NCI-H2196 (cell line): ENCODE results near the gene ZC2HC1B.
"Not testable (repeated sequence)": the region's sequence is repeated elsewhere in the genome, so short reads cannot be mapped to it uniquely, and the experiment has no call there.

Source experiments
- DNase-seq: peaks from one replicate; lab custom pipeline; 2025; ENCODE audit not compliant: unreplicated experiment; lab: John Stamatoyannopoulos, UW

ZC2HC1B gene

DNA sequence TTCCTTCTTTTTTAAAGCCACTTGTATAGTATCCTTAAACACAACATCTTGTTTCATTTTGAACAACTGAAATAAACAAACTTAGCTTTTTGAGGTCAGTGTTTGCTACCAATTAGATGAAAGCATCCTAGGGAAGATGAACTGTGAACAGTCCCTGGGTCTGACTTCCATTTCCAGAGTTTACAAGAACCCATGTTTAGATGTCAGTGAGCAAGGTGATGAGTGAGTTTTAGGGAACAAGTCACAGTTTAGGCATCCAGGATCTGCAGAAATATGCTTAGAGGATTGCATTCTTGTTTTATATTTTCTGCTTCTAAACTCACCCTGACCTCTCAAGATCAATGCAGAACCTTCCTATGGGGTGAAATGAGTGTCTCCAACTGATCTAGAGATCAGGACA is 3.0 kb downstream of the ZC2HC1B start:
- no peak for DNase-seq

DNA sequence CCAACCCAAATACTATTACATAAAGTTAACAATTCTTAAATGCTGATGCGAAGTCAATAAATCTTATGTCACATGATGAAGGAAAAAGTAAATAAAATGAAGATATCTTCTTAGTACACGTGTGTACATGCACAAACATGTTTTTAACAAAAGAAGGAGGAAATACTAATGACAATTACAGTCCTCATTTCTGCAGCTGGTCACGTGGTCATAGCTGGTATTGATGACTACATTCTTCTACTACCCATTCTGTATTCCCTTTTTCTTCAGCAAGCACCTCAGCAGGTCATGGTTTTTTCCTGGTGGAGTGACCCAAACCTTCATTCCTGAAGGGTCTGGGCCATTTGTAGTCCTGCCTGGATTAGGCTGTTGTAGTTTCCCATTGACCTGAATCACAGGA is 4.5 kb downstream of the ZC2HC1B start:
- DNase-seq, result not testable (repeated sequence)

DNA sequence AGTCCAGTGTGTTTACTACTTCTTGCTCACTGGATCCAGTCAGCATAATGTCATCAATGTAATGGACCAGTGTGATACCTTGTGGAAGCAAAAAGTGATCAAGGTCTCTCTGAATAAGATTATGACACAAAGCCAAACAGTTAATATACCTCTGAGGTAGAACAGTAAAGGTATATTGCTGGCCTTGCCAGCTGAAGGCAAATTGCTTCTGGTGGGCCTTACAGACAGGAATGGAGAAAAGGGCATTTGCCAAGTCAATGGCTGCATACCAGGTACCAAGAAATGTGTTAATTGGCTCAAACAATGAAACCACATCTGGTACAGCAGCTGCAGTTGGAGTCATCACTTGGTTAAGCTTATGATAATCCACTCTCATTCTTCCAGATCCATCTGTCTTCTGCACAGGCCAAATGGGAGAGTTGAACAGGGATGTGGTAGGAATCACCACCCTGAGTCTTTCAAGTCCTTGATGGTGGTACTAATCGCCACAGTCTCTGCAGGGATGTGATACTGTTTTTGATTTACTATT is 7.0 kb downstream of the ZC2HC1B start:
- DNase-seq, result not testable (repeated sequence)

DNA sequence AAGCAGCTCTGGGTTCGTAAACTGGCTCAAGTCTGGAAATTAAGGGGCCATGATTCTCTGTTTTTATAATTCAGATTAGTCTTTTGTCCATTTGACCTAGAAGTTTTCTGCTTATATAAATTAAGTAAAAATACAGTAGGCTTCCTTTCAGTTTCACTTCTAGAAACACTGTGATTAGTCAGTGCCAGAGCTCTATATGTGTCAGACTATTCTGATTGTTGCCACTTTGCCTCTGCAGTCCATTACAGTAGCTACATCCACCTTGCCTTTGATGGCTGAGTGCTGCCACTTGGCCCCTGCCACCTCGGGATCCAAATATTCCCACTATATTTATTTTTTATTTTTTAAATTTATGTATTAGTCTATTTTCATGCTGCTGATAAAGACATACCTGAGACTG is 7.9 kb downstream of the ZC2HC1B start:
- DNase-seq, result no peak

DNA sequence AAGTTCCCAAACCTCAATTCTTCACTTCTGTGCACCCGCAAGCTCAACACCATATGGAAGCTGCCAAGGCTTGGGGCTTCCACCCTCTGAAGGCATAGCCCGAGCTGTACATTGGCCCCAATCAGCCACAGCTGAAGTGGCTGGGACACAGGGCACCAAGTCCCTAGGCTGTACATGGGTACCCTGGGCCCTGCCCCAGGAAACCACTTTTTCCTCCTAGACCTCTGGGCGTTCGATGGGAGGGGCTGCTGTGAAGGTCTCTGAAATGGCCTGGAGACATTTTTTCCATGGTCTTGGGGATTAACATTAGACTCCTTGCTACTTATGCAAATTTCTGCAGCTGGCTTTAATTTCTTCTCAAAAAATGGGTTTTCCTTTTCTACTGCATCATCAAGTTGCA is 9.3 kb downstream of the ZC2HC1B start:
- not testable (repeated sequence) for DNase-seq

DNA sequence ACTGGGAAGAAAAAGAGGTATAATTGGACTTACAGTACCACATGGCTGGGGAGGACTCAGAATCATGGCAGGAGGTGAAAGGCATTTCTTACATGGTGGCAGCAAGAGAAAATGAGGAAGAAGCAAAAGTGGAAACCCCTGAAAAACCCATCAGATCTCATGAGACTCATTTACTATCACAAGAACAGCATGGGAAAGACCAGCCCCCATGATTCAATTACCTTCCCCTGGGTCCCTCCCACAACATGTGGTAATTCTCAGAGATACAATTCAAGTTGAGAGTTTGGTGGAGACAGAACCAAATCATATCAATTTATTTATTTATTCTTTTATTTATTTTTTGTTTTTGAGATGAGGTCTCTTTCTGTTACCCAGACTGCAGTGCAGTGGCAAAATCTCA is 10.2 kb downstream of the ZC2HC1B start:
- not testable (repeated sequence) for DNase-seq

DNA sequence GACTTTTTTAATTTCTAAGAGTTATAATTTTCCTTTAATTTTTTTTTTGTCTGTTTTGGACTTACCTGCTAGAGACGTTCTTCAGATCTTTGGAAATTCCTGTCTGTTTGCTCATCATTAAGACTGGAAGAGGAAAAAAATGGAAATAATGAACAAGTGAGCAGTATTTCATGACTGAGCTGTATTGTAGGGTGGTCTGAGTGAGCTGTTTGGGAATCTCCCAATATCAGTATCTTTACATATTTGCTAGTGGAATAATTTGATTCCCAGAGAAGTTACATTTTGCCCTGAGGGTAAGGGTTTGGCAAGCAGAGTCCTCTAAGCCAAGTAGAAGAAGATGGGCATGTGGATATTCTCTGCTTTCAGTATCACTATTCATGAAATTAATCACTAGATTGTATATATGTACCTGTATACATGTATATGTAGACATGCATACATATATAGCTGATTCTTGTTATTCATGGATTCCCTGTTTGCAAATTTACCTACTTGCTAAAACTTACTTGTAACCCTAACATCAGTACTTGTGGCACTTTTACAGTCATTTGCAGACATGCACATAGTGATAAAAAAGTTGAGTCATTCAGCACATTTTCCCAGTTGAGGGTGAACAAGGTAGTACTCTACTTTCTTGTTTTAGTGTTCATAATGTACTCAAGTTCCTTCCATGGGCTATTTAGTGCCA is 13.5 kb downstream of the ZC2HC1B start:
- no peak for DNase-seq

DNA sequence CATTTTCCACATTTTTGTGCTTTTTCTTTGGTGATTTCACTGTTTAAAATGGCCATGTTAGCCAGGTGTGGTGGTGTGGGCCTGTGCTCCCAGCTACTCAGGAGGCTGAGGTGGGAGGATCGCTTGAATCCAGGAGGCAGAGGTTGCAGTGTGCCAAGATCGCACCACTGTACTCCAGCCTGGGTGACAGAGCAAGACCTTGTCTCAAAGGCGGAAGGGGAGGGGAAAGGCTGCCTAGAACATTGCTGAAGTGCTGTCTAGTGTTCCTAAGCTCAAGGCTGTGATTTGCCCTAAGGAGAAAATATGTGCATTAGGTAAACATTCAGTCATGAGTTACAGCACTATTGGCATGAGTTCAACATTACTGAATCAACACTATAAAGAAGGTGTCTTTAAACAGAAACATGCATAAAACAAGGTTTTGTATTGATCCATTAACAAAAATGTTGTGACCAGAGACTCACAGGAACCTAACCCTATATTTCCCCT is 14.0 kb downstream of the ZC2HC1B start:
- no peak for DNase-seq

DNA sequence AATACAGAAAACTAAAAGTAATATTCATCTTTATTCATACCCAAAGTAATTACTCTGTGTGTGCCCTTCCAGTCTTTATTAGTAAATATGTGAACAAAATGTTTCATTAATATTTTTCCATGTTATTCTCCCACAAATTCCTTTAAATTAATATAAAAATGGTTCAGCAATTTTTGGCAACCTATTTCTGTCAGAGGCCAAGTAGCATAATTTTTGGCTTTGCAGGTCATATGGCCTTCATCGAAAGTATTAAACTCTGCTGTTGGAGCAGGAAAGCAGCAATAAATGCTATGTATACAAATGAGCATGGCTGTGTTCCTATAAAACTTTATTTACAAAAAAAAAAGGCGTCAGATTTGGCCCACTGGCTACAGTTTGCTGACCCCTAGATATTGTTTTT is 16.1 kb downstream of the ZC2HC1B start:
- no peak for DNase-seq

DNA sequence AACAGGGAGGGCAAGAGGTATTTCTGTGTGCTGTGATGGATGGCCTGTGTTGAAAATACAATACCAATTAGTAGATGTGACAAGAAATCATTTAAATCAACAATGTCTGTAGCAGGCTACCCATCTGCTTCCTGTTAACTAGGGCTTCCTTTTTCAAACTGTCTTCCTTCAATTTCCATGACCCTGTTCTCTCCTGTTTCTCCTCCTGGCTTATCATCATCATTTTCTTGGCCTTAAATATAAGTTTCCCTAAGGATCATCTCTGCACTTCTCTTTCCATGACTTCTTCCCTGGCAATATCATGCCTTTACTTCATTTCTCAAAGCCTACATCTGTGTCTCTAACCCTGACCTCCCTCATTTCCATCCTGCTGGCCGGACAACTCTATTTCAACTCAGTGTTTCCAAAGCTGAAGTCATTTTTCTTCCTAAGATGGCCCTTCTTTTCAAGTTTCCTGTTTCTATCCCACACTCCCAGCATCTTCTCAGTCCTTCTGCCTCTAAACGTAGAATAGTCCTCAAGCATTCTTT is 18.2 kb downstream of the ZC2HC1B start:
- DNase-seq, result no peak

DNA sequence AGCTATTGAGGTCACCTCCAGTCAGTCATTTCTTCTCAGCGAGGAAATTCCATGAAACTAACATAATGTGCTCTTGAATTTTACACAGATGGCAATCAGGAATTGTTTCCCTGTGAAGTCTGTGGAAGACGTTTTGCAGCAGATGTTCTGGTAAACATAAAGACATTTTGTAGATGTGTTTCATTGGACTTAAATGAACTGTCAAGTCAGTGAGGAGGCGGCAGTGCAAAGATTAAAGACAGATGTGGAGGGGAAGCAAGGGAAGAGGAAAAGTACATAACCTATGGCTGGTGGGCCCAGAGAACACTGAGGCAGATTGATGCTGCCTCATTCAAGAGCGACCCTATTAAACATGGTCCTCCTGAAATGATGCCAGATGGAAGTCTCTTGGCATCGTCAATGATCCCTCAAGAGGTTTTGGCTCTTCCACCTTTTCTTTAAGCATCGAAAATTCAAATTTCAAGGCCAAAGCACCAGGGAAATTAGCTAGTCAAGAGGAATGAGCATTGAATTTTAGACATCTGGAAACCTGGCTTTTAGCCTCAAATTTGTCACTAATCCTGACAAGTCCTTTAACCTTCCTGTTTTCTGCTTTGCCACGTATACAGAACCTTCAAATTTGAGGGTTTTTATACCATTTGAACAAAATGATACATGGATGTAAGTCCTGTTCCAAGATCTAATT is 20.1 kb downstream of the ZC2HC1B start:
- DNase-seq, result no peak

DNA sequence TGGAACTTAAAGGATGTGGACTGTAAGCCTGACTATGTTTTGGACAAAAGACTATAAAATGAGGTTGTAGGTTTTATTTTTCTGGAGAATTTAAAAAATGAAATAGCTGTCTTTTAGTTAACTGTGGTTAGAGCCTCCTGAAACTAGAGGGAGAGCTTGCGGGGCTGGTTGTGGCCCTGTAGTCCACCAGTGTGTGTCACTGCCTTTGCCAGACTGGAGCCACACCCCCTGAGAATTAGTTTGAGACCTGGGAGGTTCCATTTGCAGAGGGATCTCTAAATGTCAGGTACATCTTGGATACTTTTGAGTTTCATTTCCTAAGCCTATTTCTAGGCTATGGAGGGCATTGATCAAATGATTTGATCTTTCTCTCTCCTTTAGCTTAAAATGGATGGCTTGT is 20.8 kb downstream of the ZC2HC1B start:
- no peak for DNase-seq

DNA sequence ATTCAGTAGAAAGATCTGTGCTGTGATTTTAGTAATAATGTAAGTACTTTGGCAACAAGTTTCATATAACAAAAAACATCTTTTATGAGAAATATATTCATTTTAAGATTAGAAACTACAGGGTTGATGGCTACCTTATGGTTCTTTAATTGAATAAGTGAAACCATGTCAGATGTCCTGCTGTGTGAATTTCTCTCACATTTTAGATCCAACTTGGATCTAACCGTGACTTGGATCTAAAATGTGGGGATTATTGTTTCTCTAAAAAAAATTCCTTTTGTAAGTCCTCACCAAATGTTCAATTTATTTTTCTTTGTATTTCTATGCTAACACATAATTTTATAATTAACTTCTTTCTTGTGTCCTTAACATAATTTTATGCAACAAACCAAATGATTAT is 30.4 kb downstream of the ZC2HC1B start:
- no peak for DNase-seq

DNA sequence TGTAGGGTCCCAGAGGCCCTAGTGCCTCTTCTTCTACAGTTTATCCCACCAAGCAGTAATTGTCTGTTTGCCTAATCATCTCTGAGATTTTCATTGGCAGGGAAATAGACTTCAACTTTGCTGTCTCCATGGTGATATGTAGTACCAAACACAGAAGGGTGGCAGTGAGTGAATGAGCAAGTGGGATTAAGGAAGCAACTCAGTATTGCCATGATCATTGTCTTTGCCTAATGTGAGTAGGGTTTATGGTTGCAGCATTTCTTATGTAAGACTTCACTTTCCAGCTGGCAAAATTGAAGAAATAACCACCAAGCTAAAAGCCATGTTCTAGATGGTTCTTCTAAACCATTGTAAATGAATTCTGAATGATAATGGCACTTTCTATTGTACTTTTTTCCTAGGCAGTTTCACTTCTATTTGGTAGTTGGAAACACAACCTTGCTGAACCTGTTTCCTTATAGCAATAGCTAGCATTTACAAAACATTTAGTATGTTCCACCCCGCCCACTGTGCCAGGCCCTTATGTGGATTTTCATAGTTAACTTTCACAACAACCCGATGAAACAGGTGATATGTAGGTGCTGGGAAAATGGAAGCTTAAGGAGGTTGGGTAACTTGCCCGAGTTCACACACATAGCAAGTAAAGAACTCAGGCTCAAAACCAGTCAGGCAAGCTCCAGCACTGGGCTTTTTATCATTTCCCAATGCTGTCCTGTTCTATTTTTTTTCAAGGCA is 32.0 kb downstream of the ZC2HC1B start:
- DNase-seq, result no peak

DNA sequence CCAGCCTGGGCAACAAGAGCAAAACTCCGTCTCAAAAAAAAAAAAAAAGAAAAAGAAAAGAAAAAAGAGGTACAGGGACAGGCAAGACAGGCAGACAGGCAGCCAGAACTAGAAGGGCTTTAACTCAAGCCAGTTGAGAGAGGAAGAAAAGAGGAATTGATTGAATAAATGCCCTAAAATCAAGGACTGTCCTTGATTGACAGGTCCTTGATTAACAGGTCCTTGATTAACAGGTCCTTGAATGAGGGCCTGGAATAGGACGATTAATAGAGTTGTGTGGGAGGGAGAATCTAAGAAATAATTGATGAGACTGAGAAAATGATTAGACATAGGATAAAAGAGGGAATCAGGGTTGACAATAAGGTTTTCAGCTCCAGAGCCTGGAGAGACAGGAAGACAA is 36.1 kb downstream of the ZC2HC1B start:
- DNase-seq, result no peak

DNA sequence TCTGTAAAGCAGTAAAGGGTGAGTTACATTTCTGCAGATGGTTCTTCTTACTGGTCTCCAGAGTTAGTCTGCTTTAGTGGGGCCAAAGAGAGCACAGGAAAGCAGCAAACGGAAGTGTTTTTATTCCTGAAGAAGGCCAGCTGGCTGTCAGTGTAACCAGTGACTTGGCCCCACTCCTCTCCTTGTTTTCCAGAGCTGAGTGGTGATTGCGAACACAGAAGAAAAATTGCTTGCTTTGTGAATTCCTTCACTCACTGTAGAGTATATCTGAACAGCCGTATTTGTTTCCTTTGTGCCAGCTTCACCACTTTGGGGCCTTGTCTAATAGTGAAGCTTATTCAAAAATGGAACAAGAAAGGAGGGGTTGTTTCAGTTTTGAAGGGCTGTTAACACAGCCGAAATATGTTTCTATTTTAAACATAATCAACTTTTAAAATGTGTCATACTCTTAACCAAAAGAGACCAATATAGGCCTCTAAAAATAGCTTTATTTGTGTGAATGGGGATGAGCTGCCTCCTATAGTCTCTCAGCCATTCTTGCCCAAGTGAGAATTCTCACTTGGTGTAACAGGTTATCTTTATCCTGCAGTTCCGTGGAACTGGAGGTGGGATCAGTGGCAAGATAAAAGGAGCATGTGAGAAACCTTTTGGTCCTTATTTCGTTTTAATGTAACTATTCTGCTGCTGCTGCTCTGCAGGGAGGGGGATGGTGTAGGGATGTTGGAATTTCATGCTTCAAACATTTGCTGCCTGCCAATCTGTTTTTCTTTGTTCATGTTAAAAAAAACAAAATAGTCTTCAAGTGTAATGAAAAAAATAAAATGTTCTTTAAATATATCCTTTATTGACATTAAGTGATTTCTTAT is 37.8 kb downstream of the ZC2HC1B start:
- DNase-seq, result no peak

DNA sequence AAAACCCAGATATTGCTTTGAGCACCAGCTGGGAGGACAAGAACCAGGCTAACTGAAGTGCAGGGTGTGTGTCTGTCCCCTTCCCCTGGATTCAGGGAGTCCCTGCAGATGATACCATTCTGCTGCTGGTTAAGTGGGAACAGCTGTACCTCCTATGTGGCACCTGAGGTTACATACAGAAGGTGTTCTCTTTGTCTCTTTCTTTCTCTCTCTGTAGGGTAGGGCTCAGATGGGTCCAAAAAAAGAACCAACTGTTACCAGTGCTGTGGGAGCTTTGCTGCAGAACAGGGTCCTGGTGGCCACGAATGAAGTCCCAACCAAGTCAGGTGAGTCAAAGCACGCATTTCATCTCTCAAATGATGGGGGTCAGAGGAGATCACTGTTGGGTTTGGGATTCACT is 38.6 kb downstream of the ZC2HC1B start:
- no peak for DNase-seq

DNA sequence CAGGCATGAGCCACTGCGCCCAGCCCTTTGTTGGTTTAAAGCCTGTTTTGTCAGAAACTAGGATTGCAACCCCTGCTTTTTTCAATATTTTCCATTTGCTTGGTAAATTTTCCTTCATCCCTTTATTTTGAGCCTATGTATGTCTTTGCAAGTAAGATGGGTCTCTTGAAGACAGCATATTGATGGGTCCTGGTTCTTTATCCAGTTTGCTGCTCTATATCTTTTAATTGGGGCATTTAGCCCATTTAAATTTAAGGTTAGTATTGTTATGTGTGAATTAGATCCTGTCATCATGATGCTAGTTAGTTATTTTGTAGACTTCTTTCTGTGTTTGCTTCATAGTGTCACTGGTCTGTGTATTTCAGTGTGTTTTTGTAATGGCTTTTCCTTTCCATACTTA is 46.8 kb downstream of the ZC2HC1B start:
- no peak for DNase-seq

DNA sequence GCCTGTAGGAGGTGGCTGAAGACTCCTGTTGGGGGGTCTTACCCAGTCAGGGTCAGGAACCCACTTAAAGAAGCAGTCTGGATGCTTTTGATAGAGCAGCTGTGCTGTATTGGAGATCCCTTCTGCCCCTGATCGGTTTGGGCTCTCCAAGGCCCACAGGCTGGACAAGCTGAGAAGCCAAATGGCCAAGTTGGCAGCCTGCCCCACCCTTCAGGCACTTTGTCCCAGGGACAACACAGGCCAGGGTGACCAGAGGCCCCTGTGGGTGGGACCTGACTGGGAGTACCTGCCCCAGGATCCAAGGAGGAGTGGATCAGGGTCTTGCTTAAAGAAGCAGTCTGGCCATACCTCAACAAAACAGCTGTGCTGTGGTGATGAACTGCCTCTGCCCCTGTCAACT is 48.4 kb downstream of the ZC2HC1B start:
- DNase-seq, result no peak

DNA sequence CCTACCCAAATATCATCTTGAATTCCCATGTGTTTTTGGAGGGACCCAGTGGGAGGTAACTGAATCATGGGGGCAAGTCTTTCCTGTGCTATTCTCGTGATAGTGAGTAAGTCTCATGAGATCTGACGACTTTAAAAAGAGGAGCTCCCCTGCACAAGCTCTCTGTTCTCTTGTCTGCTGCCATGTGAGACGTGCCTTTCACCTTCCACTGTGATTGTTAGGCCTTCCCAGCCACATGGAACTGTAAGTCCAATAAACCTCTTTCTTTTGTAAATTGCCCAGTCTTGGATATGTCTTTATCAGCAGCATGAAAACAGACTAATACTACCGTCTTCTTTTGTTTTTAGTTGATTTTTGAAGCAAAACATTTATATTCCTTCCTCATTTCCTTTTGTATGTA is 52.8 kb downstream of the ZC2HC1B start:
- not testable (repeated sequence) for DNase-seq

DNA sequence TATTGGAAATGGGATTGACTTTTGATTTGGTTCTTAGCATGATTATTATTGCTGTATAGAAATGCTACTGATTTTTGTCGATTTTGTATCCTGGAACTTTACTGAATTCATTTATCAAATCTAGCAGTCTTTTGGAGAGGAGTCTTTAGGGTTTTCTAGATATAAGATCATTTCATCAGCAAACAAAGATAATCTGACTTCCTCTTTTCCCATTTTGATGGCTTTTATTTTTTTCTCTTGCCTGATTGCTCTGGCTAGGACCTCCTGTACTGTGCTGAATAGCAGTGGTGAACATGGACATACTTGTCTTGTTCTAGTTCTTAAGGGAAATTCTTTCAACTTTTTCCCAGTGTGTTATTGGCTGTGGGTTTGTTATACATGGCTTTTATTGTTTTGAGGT is 64.6 kb downstream of the ZC2HC1B start:
- no peak for DNase-seq
